ENCODE measurements around the gene TRPM3. TPM values are rescaled to one million over a fixed set of nuclear protein-coding genes. Genes with fewer than 3 reads are reported as not detected.

TRPM3 gene
- total and polyA plus RNA-seq, 2 of the 8 experiments (the other 6 are each of a cell fraction or from before 2014, with no cell fraction given): 2.4 to 10.9 TPM

DNA sequence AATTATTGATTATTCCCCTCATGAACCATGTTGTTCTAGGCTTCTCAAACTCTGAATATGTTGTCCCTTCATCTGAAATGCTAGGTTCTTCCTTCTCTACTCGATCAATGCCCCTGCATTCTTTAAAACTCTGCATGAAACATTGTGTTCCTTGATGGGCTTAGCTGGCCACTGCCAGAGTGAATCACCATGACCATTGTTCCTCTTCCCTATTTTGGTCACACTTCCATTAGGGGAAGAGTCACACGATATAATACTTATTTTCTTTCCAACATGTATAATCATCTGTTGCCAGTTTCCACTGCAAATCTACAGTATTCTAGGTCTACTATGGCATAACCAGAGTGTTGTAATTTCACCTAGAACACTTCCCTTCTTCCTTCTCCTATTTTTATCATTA is 247.9 kb downstream of the TRPM3 start (continued):
- TF ChIP-seq, protein P1, sequence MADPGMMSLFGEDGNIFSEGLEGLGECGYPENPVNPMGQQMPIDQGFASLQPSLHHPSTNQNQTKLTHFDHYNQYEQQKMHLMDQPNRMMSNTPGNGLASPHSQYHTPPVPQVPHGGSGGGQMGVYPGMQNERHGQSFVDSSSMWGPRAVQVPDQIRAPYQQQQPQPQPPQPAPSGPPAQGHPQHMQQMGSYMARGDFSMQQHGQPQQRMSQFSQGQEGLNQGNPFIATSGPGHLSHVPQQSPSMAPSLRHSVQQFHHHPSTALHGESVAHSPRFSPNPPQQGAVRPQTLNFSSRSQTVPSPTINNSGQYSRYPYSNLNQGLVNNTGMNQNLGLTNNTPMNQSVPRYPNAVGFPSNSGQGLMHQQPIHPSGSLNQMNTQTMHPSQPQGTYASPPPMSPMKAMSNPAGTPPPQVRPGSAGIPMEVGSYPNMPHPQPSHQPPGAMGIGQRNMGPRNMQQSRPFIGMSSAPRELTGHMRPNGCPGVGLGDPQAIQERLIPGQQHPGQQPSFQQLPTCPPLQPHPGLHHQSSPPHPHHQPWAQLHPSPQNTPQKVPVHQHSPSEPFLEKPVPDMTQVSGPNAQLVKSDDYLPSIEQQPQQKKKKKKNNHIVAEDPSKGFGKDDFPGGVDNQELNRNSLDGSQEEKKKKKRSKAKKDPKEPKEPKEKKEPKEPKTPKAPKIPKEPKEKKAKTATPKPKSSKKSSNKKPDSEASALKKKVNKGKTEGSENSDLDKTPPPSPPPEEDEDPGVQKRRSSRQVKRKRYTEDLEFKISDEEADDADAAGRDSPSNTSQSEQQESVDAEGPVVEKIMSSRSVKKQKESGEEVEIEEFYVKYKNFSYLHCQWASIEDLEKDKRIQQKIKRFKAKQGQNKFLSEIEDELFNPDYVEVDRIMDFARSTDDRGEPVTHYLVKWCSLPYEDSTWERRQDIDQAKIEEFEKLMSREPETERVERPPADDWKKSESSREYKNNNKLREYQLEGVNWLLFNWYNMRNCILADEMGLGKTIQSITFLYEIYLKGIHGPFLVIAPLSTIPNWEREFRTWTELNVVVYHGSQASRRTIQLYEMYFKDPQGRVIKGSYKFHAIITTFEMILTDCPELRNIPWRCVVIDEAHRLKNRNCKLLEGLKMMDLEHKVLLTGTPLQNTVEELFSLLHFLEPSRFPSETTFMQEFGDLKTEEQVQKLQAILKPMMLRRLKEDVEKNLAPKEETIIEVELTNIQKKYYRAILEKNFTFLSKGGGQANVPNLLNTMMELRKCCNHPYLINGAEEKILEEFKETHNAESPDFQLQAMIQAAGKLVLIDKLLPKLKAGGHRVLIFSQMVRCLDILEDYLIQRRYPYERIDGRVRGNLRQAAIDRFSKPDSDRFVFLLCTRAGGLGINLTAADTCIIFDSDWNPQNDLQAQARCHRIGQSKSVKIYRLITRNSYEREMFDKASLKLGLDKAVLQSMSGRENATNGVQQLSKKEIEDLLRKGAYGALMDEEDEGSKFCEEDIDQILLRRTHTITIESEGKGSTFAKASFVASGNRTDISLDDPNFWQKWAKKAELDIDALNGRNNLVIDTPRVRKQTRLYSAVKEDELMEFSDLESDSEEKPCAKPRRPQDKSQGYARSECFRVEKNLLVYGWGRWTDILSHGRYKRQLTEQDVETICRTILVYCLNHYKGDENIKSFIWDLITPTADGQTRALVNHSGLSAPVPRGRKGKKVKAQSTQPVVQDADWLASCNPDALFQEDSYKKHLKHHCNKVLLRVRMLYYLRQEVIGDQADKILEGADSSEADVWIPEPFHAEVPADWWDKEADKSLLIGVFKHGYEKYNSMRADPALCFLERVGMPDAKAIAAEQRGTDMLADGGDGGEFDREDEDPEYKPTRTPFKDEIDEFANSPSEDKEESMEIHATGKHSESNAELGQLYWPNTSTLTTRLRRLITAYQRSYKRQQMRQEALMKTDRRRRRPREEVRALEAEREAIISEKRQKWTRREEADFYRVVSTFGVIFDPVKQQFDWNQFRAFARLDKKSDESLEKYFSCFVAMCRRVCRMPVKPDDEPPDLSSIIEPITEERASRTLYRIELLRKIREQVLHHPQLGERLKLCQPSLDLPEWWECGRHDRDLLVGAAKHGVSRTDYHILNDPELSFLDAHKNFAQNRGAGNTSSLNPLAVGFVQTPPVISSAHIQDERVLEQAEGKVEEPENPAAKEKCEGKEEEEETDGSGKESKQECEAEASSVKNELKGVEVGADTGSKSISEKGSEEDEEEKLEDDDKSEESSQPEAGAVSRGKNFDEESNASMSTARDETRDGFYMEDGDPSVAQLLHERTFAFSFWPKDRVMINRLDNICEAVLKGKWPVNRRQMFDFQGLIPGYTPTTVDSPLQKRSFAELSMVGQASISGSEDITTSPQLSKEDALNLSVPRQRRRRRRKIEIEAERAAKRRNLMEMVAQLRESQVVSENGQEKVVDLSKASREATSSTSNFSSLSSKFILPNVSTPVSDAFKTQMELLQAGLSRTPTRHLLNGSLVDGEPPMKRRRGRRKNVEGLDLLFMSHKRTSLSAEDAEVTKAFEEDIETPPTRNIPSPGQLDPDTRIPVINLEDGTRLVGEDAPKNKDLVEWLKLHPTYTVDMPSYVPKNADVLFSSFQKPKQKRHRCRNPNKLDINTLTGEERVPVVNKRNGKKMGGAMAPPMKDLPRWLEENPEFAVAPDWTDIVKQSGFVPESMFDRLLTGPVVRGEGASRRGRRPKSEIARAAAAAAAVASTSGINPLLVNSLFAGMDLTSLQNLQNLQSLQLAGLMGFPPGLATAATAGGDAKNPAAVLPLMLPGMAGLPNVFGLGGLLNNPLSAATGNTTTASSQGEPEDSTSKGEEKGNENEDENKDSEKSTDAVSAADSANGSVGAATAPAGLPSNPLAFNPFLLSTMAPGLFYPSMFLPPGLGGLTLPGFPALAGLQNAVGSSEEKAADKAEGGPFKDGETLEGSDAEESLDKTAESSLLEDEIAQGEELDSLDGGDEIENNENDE (IDR thresholded peaks at IDR 0.05; ENCODE audit: insufficient replicate concordance, low read length): no peak
- no peak for TF ChIP-seq SAP30 (IDR thresholded peaks at IDR 0.05; ENCODE audit: insufficient read depth, insufficient replicate concordance, low read length)
- TF ChIP-seq SP4 (IDR thresholded peaks at IDR 0.05; ENCODE audit: low read length): no peak
- no peak for TF ChIP-seq YY1 (IDR thresholded peaks at IDR 0.05; ENCODE audit: low read depth, low read length)
- no peak for TF ChIP-seq EGR1 (IDR thresholded peaks at IDR 0.05; ENCODE audit: borderline replicate concordance, low read depth, low read length)
- no peak for TF ChIP-seq TBP (IDR thresholded peaks at IDR 0.05; ENCODE audit: low read depth, low read length)
- no peak for TF ChIP-seq KDM4A (IDR thresholded peaks at IDR 0.05; ENCODE audit: low read depth, low read length, severe bottlenecking)
- TF ChIP-seq SIX5 (IDR thresholded peaks at IDR 0.05; ENCODE audit: low read depth, low read length): no peak
- no peak for TF ChIP-seq FOSL1 (IDR thresholded peaks at IDR 0.05; ENCODE audit: insufficient read depth, low read depth, low read length)
- no peak for TF ChIP-seq ZNF274 (IDR thresholded peaks at IDR 0.05; ENCODE audit: borderline replicate concordance, extremely low read depth, low read length)
- no peak for TF ChIP-seq HDAC6 (IDR thresholded peaks at IDR 0.05; ENCODE audit: low read depth, low read length)
- TF ChIP-seq POLR2AphosphoS5 (IDR thresholded peaks at IDR 0.05; ENCODE audit: low read depth, low read length): no peak
- TF ChIP-seq TAF7 (optimal IDR thresholded peaks at IDR 0.05; ENCODE audit: borderline replicate concordance, low read depth, low read length): no peak

Measured in H1 (cell line).